HCT116 (cell line): ENCODE data around the gene IL17B. TPM values are rescaled to one million over a fixed set of nuclear protein-coding genes. Genes with fewer than 3 reads are reported as not detected.

Experiments
- ATAC-seq: fragments of 200-7000 bp; cut with Tn5 transposase; 2 replicates; pipeline ENCODE4 v1.9.1; 2020; ENCODE audit warnings: mild to moderate bottlenecking, moderate library complexity
- BruUV-seq: library from RNA; stranded (reverse); fragments of 400-500 nt; replicated peaks from 2 replicates; lab custom pipeline; 2021; lab: Mats Ljungman, UMichigan
- CTCF ChIA-PET: fragments of 300-600 bp; sonication (Branson Sonifier 250); formaldehyde crosslinking; loops from one replicate; lab custom pipeline; 2021; ENCODE audit warnings: antibody characterized with exemption; lab: Charles Lee
- POLR2A ChIA-PET: fragments of 300-600, 350-600 bp; sonication (Branson Sonifier 250); formaldehyde crosslinking; loops from one replicate; lab custom pipeline; 2021; ENCODE audit warnings: antibody characterized with exemption; lab: Charles Lee
- RAD21 ChIA-PET, 2 experiments: fragments of 300-600 bp; sonication (Branson Sonifier 250); formaldehyde crosslinking; loops; one replicate each; lab custom pipeline; 2023; ENCODE audit warnings: low total read pairs in 2 of 2; ENCODE audit not compliant: uncharacterized antibody in 2 of 2, unreplicated experiment in 2 of 2, low non-redundant PET in 1 of 2; lab: Charles Lee
- DNase-seq: peaks from one replicate; pipeline ENCODE4 v3.0.0-alpha.2; 2010; ENCODE audit warnings: low read depth, low spot score
- H2AFZ ChIP-seq: fragments of 200-600 bp; shearing (Covaris generic), sonication (generic); 2 replicates; pipeline ENCODE4 v1.6.1; 2017; ENCODE audit warnings: low read depth, mixed run types, mixed read lengths, antibody characterized with exemption, low read length; ENCODE audit not compliant: poor library complexity, severe bottlenecking
- H3K27ac ChIP-seq: 2 replicates; pipeline ENCODE4 v1.5.1; 2012; ENCODE audit warnings: low read depth, low read length
- H3K27me3 ChIP-seq: fragments of 200-600 bp; sonication (generic); 2 replicates; pipeline ENCODE4 v1.6.1; 2016; ENCODE audit warnings: mixed run types, low read length, mixed read lengths; ENCODE audit not compliant: insufficient read depth
- H3K36me3 ChIP-seq, 2 experiments: fragments of 200-500 bp in 1 of 2; fragments of 200-600 bp in 1 of 2; sonication (Bioruptor generic) in 1 of 2; sonication (generic) in 1 of 2; 2 replicates each; pipeline versions ENCODE4 v1.5.1 to v1.6.1; 2014 to 2016; ENCODE audit warnings: low read length in 2 of 2, inconsistent platforms in 1 of 2, mixed read lengths in 1 of 2, mixed run types in 1 of 2; ENCODE audit not compliant: insufficient read depth in 2 of 2, control insufficient read depth in 1 of 2
- H3K4me1 ChIP-seq, 2 experiments: fragments of 200-600 bp in 1 of 2; sonication (generic) in 1 of 2; 2 replicates each; pipeline versions ENCODE4 v1.5.1 to v1.6.1; 2012 to 2017; ENCODE audit warnings: low read length in 2 of 2, inconsistent platforms in 1 of 2, mild to moderate bottlenecking in 1 of 2, mixed read lengths in 1 of 2, mixed run types in 1 of 2, moderate library complexity in 1 of 2; ENCODE audit not compliant: insufficient read depth in 2 of 2, control insufficient read depth in 1 of 2
- H3K4me2 ChIP-seq: fragments of 200-600 bp; sonication (generic); 2 replicates; pipeline ENCODE4 v1.6.1; 2017; ENCODE audit warnings: mixed run types, low read length, mixed read lengths
- H3K4me3 ChIP-seq, 2 experiments: fragments of 200-600 bp in 1 of 2; sonication (generic) in 1 of 2; replicated peaks in 1 of 2; 2 replicates each; pipeline ENCODE4 v1.5.1; 2011 to 2016; ENCODE audit warnings: low read length in 2 of 2, control low read depth in 1 of 2, low read depth in 1 of 2, mild to moderate bottlenecking in 1 of 2, mixed read lengths in 1 of 2, mixed run types in 1 of 2
- H3K79me2 ChIP-seq: fragments of 200-600 bp; sonication (generic); 2 replicates; pipeline ENCODE4 v1.6.1; 2017; ENCODE audit warnings: mild to moderate bottlenecking, mixed run types, low read length, moderate library complexity, mixed read lengths; ENCODE audit not compliant: insufficient read depth
- H3K9ac ChIP-seq: fragments of 200-600 bp; sonication (generic); 2 replicates; pipeline ENCODE4 v1.6.1; 2016; ENCODE audit warnings: low read length, mixed read lengths
- H3K9me2 ChIP-seq: fragments of 200-600 bp; sonication (generic), shearing (Covaris generic); 2 replicates; pipeline ENCODE4 v1.6.1; 2017; ENCODE audit warnings: mixed run types, mild to moderate bottlenecking, moderate library complexity; ENCODE audit not compliant: insufficient read depth
- H3K9me3 ChIP-seq, 2 experiments: fragments of 200-500 bp in 1 of 2; fragments of 200-600 bp in 1 of 2; sonication (Bioruptor generic) in 1 of 2; sonication (generic) in 1 of 2; 2 replicates each; pipeline ENCODE4 v1.6.1; 2014 to 2017; ENCODE audit warnings: low read length in 2 of 2, mixed read lengths in 2 of 2, inconsistent platforms in 1 of 2, low read depth in 1 of 2, mild to moderate bottlenecking in 1 of 2, mixed run types in 1 of 2, moderate library complexity in 1 of 2; ENCODE audit not compliant: control insufficient read depth in 1 of 2, insufficient read depth in 1 of 2
- H4K20me1 ChIP-seq: fragments of 200-600 bp; sonication (generic), shearing (Covaris generic); 2 replicates; pipeline ENCODE4 v1.6.1; 2017; ENCODE audit warnings: mixed run types, mild to moderate bottlenecking, moderate library complexity; ENCODE audit not compliant: insufficient read depth
- CBX3 ChIP-seq: IDR thresholded peaks from 2 replicates; pipeline ENCODE4 v1.6.1; 2012; ENCODE audit warnings: low read depth
- CEBPB ChIP-seq: IDR thresholded peaks from 2 replicates; pipeline ENCODE4 v1.6.1; 2012; ENCODE audit warnings: low read depth
- EGR1 ChIP-seq: IDR thresholded peaks from 2 replicates; pipeline ENCODE4 v1.6.1; 2012; ENCODE audit warnings: low read depth
- ELF1 ChIP-seq: IDR thresholded peaks from 2 replicates; pipeline ENCODE4 v1.6.1; 2012; ENCODE audit warnings: low read depth, borderline replicate concordance
- EZH2 ChIP-seq: fragments of 200-600 bp; sonication (generic); IDR thresholded peaks from 2 replicates; pipeline ENCODE4 v1.6.1; 2017; ENCODE audit warnings: antibody characterized with exemption, mixed run types
- FOSL1 ChIP-seq: IDR thresholded peaks from 2 replicates; pipeline ENCODE4 v1.6.1; 2012; ENCODE audit warnings: low read depth
- POLR2AphosphoS5 ChIP-seq: IDR thresholded peaks from 2 replicates; pipeline ENCODE4 v1.6.1; 2011; ENCODE audit warnings: mild to moderate bottlenecking, low read depth, low read length, moderate library complexity
- RAD21 ChIP-seq: IDR thresholded peaks from 2 replicates; pipeline ENCODE4 v1.6.1; 2012; ENCODE audit warnings: low read depth, mild to moderate bottlenecking
- REST ChIP-seq: IDR thresholded peaks from 2 replicates; pipeline ENCODE4 v1.6.1; 2012; ENCODE audit warnings: low read depth
- SIN3A ChIP-seq: IDR thresholded peaks from 2 replicates; pipeline ENCODE4 v1.6.1; 2012; ENCODE audit warnings: low read depth
- SP1 ChIP-seq: IDR thresholded peaks from 2 replicates; pipeline ENCODE4 v1.6.1; 2012; ENCODE audit warnings: low read depth
- SRF ChIP-seq: IDR thresholded peaks from 2 replicates; pipeline ENCODE4 v1.6.1; 2012; ENCODE audit warnings: low read depth
- TCF7L2 ChIP-seq: IDR thresholded peaks from 2 replicates; pipeline ENCODE4 v1.7.0; 2011; ENCODE audit warnings: borderline replicate concordance, inconsistent platforms; ENCODE audit not compliant: insufficient read depth, insufficient read length; ENCODE audit errors: extremely low read depth
- ZBTB33 ChIP-seq: IDR thresholded peaks from 2 replicates; pipeline ENCODE4 v1.6.1; 2011; ENCODE audit warnings: mild to moderate bottlenecking, low read length, moderate library complexity; ENCODE audit not compliant: insufficient replicate concordance; ENCODE audit errors: extremely low read depth
- ZNF274 ChIP-seq: fragments of 200-500 bp; sonication (Bioruptor generic); IDR thresholded peaks from 2 replicates; pipeline ENCODE4 v1.6.1; 2014; ENCODE audit warnings: mild to moderate bottlenecking, low read depth, low read length, inconsistent platforms
- intact Hi-C: fragments of 100-400 bp; cut with micrococcal nuclease; formaldehyde crosslinking; loops from 2 replicates; pipeline ENCODE4 v1.10.0; 2022
- total RNA-seq: library from RNA; stranded (reverse); gene quantifications from one replicate; pipeline ENCODE4 v1.2.1, GENCODE V29; 2021; ENCODE audit not compliant: unreplicated experiment

IL17B gene
- total RNA-seq, 1 experiment from 2014 or later, result 0.81 TPM

- H3K9me3 ChIP-seq, result no peaks in the 10 kb centered on the region
- H2AFZ ChIP-seq, result no peak overlapping the region
- no peak overlapping the region for H3K4me2 ChIP-seq
- no TSS peak for BruUV-seq
- H3K79me2 ChIP-seq, result no peaks in the 10 kb centered on the region
- ChIA-PET POLR2A (no interaction called here), CTCF (interaction anchor here (1.5 kb wide), 1 partner anchor 13 kb away, joined by 3 read pairs; no protein-coding TSS in a partner anchor), RAD21 (no interaction called here)
- ATAC-seq, result no peak
- H3K4me1 ChIP-seq, result peaks cover 2 to 7% of the 10 kb centered on the region in 2 experiments; a peak in 3 of 4 replicates
- intact Hi-C loops, result no loop called here
- no peaks in the 10 kb centered on the region for H3K27me3 ChIP-seq
- no peaks in the 10 kb centered on the region for H3K36me3 ChIP-seq
- no peaks in the 10 kb centered on the region for H3K9me2 ChIP-seq
- no peak for TF ChIP-seq POLR2AphosphoS5
- no peak for TF ChIP-seq EZH2
- no peak for TF ChIP-seq ELF1
- TF ChIP-seq SP1, result no peak
- TF ChIP-seq CEBPB, result no peak
- no peak for TF ChIP-seq ZBTB33
- no peak for TF ChIP-seq EGR1
- TF ChIP-seq SRF, result no peak
- no peak for TF ChIP-seq FOSL1
- TF ChIP-seq CBX3, result no peak
- no peak for TF ChIP-seq ZNF274
- no peak for TF ChIP-seq RAD21
- TF ChIP-seq SIN3A, result no peak
- no peak for TF ChIP-seq TCF7L2
- TF ChIP-seq REST, result no peak
- no peak for DNase-seq
- H3K27ac ChIP-seq, result no peak overlapping the region
- no peak overlapping the region for H3K9ac ChIP-seq
- no peaks in the 10 kb centered on the region for H4K20me1 ChIP-seq
- no peak overlapping the region for H3K4me3 ChIP-seq
Measured at GRCh38 chr5:149328177-149328576, 50.9 kb downstream of the IL17B start.
